Glomerular visceral epithelial cell (primary cell): ENCODE measurements around the gene ZNF292.
"Not testable (repeated sequence)": the region's sequence is repeated elsewhere in the genome, so short reads cannot be mapped to it uniquely, and the experiment has no call there.

Source experiments
- DNase-seq: peaks from one replicate; pipeline ENCODE4 v3.0.0-alpha.2; 2016; ENCODE audit errors: extremely low spot score

Gene ZNF292

DNA sequence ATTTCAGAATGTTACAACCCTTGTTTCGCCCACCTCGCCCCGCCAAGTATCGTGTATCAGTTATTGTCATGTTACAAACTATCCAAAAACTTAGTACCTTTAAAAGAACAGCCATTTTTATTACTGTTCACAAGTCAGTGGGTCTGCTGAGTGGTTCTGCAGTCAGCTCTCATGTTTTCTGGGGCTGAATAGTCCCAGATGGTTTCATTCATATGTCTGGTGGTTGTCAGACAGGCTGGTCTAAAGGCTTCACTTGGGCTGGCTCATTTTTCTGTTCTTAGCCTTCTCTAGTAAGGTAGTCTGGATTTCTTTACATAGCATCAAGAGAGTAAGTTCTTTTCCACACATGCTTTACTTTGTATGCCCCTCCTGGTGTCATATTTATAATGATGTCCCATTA lies 8.6 kb downstream of the ZNF292 start:
- DNase-seq = no peak

DNA sequence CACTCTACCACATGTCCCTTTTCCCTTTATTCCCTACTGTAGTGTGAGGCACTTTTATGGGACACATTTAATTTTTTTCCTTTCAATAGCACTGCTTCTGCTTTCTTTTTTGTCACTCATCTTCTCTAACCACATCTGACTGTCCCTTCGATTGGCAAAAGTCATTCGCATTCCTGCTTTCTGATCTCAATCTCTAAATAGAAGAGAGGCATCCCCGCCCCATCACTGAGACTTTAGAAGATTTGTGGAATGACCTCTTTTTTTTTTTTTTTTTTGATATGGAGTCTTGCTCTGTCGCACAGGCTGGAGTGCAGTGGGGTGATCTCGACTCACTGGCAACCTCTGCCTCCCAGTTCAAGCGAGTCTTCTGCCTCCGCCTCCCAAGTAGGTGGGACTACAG lies 9.1 kb downstream of the ZNF292 start:
- no peak for DNase-seq

- DNase-seq = no peak
Measured at GRCh38 chr6:87165185-87165584, 9.8 kb downstream of the ZNF292 start.

- DNase-seq = no peak
Measured at GRCh38 chr6:87171938-87172633, 16.7 kb downstream of the ZNF292 start.

GRCh38 chr6:87174078-87174579 lies 18.8 kb downstream of the ZNF292 start:
- DNase-seq = no peak

DNA sequence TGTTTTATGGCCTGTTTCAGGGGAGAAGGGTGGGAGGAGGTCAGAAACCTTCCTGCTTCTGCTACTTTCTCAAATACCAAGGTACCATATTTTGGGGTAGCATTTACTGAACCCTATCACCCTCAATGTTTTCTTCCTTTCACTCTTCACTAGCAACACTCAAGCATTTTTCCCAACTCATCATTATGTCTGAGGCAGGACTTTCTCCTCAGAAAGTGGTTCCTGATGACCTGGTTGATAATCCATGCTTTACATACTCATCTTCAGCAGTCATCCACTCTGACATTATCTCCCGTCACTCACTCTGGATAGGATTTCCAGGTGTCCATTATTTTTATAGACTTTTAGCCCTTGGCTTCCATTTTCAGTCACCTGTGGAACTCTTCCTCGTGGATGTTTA lies 21.1 kb downstream of the ZNF292 start:
- DNase-seq = no peak

- no peak for DNase-seq
Measured at GRCh38 chr6:87180105-87180728, 24.9 kb downstream of the ZNF292 start.

DNA sequence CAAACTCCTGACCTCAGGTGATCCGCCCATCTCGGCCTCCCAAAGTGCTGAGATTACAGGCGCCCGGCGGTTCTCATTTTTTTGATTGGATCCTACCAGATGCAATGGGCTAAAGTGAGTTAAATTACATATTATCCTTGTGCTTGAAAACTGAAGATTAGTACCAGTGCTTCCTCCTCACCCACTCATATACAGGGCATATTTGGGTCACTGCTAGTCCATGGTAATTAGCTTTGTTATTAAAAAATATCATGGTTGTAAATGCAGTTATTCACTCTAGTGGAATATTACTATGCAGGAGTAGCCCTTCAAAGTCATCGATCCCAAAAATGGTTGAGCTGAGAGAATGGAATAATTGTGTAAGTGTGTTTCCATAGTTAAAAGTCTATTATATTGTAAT lies 26.5 kb downstream of the ZNF292 start:
- DNase-seq = no peak

DNA sequence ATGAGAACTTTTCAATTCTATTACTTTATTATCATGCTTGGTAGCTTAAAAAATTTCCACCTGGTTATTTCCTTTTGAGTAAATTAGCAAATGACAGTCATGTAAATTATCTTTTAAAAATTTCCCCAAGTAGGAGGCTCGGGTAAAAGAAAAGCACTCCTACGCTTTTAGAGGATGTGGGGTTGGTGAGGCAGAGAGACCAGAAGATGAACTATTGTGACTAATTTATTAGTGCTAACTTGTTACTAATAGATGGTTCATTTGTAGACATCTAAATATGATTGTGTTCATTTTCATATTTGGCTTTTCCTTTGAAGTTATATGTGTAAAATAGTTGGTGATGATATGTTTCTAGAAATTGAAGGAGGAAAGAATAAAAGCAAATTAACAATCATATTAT lies 27.0 kb downstream of the ZNF292 start:
- no peak for DNase-seq

DNA sequence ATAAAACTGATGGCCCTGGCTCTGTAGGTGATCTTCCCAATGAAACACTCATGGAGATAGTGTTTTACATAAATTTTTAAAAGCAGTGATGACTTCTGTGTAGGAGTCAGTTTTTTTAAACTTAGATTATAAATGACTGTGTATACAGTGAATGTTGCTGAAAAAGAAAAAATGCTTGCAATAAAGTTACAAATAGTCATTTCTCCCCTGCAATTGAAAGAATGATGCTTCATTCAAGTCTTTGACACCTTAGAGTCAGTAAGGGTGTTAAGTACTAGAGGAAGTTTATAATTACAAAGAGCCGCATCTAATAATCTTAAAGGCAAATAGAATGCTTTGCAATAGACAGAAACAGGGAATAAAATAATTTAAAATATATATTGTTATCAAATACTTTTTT lies 27.6 kb downstream of the ZNF292 start:
- DNase-seq = no peak

DNA sequence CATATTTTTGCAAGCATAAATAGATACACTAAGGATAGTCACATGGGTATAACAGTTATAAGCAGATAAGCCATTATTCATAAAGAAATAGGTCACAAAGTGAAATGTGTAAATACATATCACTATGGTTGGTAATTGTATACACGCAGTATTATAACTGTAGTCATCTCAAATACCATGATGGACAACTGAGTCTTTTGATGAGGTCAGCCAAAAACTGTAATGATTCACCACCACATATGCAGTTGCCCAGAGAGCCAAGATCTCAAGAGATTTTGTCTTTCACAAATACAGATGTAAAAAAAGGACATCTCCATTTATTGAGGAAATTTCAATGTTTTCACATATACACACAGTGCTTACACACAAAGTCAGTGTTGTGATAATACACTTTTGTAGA lies 28.3 kb downstream of the ZNF292 start:
- DNase-seq = no peak

GRCh38 chr6:87184762-87185250 lies 29.4 kb downstream of the ZNF292 start:
- no peak for DNase-seq

- no peak for DNase-seq
Measured at GRCh38 chr6:87196275-87196842, 41.0 kb downstream of the ZNF292 start.

- no peak for DNase-seq
Measured at GRCh38 chr6:87197547-87197946, 42.2 kb downstream of the ZNF292 start.

- not testable (repeated sequence) for DNase-seq
Measured at GRCh38 chr6:87198022-87198810, 42.9 kb downstream of the ZNF292 start.

GRCh38 chr6:87199787-87200186 lies 44.4 kb downstream of the ZNF292 start:
- no peak for DNase-seq

DNA sequence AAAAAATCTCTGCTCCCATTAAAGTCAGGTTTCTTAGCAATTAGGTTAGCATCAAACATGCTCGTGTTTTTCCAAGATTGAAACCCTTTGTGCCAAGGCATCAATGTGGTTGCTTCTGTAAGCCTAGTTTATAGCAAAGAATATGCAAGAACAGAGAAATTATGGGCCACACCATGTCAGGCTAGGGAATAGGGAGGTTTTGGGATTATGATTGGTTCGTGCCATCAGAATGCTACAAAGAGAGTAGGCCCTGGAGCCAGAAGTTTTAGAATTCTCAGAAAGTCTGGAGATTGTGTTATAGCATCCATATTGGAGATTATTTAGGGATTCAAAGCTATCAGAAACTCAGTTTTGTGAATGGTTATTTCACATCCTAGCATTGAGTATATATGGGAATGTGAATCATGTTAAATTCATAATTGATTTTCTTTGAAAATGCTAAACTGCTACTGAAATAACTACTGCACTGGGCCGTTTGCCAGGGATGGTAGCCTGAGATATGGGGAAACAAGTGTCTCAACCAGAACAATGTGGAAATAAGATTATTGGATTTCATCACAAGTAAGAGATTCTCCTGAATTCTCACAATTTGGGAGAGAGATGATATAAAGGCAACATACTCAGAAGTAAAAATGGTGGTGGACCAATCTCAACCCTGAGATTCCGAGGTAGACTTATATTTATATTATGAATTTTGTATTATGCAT lies 45.3 kb downstream of the ZNF292 start:
- no peak for DNase-seq

GRCh38 chr6:87203448-87204023 lies 48.2 kb downstream of the ZNF292 start:
- DNase-seq = no peak

GRCh38 chr6:87209812-87210211 lies 54.4 kb downstream of the ZNF292 start:
- no peak for DNase-seq

- DNase-seq = peak; percentile 2
Measured at GRCh38 chr6:87210979-87211378, 55.6 kb downstream of the ZNF292 start.

GRCh38 chr6:87212596-87212995 lies 57.2 kb downstream of the ZNF292 start:
- DNase-seq = no peak
